GM13977 (cell line): ENCODE results near the gene TMEM214.

Experiments used
- DNase-seq: peaks from one replicate; pipeline ENCODE4 v3.0.0; 2012; ENCODE audit warnings: low spot score
- CTCF ChIP-seq: IDR thresholded peaks from 2 replicates; pipeline ENCODE4 v1.5.1; 2012; ENCODE audit warnings: mild to moderate bottlenecking, control low read depth; ENCODE audit not compliant: insufficient read depth; ENCODE audit errors: extremely low read depth, missing control alignments
- in situ Hi-C: fragments of 300-500 bp; cut with MboI; formaldehyde crosslinking; loops from one replicate; pipeline ENCODE4 v1.12.0; 2022; ENCODE audit warnings: low sequenced_read_pairs, low pct_unique_long_range_greater_than_20kb, mixed read lengths, inconsistent platforms; ENCODE audit not compliant: unreplicated experiment

TMEM214 gene

DNA sequence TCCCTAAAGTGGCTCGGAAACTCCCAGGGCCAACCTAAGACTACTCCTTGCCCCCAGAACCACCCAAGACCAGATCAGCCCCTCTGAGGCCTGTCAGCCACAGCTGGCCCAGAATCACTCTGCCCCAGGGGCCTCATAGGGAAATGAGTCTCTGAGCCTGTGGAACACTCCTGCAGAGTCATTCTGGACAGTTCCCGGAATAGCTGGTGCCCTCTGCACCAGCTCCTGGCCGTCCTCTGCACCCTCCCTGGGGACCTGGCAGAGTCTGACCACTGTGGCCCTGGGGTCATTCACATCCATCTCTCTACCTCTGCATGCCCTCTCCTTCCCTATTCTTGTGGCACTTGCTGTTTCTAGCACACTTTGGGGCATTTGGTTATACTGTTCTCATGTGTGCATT is 14.6 kb upstream of the TMEM214 start:
- DNase-seq = no peak
- in situ Hi-C loops = no loop called here
- TF ChIP-seq CTCF = no peak

DNA sequence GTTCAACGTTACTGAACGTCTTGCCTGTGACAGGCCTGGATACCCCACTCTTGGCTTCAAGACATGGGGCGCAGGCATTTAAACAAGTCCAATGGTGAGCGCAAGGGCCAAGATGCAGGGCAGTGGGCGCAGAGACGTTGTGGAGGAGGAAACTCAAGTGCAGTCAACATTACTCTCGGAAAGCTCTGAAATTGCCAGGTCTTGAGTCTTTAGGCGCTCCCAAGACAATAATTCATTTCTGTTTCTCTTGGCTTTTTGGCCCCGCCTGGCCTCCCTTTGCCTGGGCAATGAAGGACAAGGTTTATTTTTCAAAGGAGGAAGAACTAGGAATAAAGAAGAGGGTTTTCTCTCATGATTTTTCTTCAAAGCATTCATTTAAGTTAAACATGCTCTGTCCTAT is 13.3 kb upstream of the TMEM214 start:
- in situ Hi-C loops = no loop called here
- no peak for DNase-seq
- TF ChIP-seq CTCF = no peak

DNA sequence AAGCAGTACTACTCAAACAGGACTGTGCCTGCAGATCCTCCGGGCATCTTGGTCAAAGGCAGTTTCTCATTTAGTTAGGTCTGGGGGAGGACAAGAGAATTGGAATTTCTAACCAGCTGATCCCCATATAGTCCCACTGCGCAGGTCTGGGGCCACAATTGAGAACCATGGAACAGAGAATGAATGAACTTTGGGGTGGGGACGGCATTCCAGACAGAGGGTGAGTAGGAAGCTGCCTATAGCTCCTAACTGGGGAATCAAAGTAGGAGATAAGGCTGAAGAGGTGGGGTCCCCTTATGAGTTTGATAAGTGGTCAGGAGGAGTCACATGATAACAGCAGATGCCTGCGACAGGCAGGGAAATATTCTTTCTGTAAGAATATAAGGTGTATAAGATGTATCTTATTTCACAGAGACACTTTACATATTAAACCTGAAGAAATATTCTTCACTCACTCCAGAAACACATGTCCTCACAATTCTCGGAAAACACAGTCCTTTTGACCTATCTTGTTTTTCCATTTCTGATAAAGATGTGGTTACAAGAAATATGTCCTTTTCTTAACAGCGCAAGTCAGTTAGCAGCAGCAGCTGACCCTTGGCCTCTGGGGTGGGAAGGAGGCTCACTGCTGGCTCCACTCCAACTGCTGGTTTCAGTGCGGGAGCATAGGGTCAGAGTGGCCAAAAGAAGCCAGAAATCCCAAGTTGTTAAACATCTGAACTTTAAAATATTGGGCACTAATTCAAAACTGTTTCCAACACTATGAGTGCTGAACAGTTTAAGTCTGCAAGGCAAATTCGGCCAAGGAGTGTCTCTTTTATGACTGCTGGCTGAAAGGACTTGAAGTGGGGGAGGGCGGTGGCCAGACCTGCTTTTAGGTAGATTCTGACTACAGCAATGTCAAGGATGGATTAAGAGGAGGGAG is 12.6 kb upstream of the TMEM214 start:
- no peak for DNase-seq
- TF ChIP-seq CTCF = no peak
- in situ Hi-C loops = no loop called here

DNA sequence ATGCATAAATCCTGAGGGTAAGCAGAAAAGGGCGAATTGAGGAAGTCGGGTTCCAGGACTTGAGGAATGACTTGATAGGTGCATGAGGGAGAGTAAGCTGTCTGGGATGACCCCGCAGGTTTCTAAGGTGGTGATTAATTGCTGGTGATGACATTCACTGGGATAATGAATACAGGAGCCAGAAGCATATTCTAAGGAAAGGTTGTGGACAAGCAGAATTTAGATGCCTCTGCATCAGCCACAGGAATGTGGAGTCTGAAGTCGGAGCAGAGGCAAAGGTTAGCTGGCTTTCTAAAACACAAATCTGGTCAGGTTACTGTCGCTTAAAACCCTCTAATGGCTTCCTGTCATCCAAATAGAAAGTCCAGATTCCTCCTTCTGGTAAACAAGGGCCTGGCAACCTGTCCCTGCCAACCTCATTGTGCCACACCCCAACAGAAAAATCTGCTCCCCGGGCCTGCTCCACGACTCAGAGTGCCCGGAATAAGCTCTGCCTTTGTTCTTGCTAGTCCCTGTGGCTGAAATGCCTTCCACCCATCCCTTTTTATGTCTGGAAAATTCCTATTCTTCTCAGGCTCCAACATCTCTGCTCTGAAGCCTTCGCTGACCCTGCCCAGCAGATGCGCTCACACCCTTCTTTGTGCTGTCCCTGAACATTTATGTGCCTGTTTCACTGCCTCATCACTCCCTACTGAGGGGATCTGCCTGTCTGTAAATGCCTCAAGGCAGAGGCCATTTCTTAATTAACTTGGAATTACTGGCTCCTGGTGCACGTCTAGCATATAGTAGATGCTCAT is 11.3 kb upstream of the TMEM214 start:
- no peak for TF ChIP-seq CTCF
- in situ Hi-C loops = no loop called here
- no peak for DNase-seq

GRCh38 chr2:27023740-27024139 is 9.0 kb upstream of the TMEM214 start:
- DNase-seq = no peak
- in situ Hi-C loops = no loop called here
- no peak for TF ChIP-seq CTCF

GRCh38 chr2:27024188-27024587 is 8.6 kb upstream of the TMEM214 start:
- in situ Hi-C loops = no loop called here
- TF ChIP-seq CTCF = no peak
- DNase-seq = no peak
